ENCODE data around the gene PGA5. TPM values are rescaled to one million over a fixed set of nuclear protein-coding genes. Genes with fewer than 3 reads are reported as not detected.

The PGA5 gene
- total RNA-seq, 4 donors from 2014 or later, result 0.54 TPM; not detected in 3

- 78 to 86% methylated on average over 4 to 10 of the region's 14 CpGs for WGBS, 2 donors (ENCODE audit: low coverage in 1 of 2)
- no peaks in the 10 kb centered on the region for H3K9me3 ChIP-seq
- H3K27me3 ChIP-seq, result peaks cover 14% of the 10 kb centered on the region
- TF ChIP-seq POLR2A (IDR thresholded peaks at IDR 0.05) (no peak), EP300 (IDR thresholded peaks at IDR 0.05) (no peak), POLR2AphosphoS5 (IDR thresholded peaks at IDR 0.05) (no peak), CTCF (IDR thresholded peaks at IDR 0.05) (no peak)
- H3K4me1 ChIP-seq, result no peaks in the 10 kb centered on the region
- H3K4me3 ChIP-seq, result no peak overlapping the region
- no peak for ATAC-seq
- peaks cover 0 to 5% of the 10 kb centered on the region in 2 donors for H3K36me3 ChIP-seq
- no peak overlapping the region for H3K27ac ChIP-seq
Observed at GRCh38 chr11:61287338-61287977, 46.5 kb downstream of the PGA5 start.

GRCh38 chr11:61290905-61291690 lies 50.1 kb downstream of the PGA5 start:
- no peak overlapping the region for H3K4me3 ChIP-seq
- peaks cover 46% of the 10 kb centered on the region for H3K27me3 ChIP-seq
- H3K9me3 ChIP-seq, result no peaks in the 10 kb centered on the region
- ATAC-seq, result no peak
- TF ChIP-seq EP300 (IDR thresholded peaks at IDR 0.05) (no peak), POLR2A (IDR thresholded peaks at IDR 0.05) (no peak), POLR2AphosphoS5 (IDR thresholded peaks at IDR 0.05) (no peak), CTCF (IDR thresholded peaks at IDR 0.05) (no peak)
- H3K4me1 ChIP-seq, result peaks cover 0 to 27% (median 23%) of the 10 kb centered on the region in 3 donors
- 57% methylated on average over 3 of the region's 12 CpGs; no CpG with 5 or more reads in 1 of the 2 donors for WGBS, 2 donors (ENCODE audit: low coverage in 1 of 2)
- H3K27ac ChIP-seq, result no peak overlapping the region
- H3K36me3 ChIP-seq, result no peaks in the 10 kb centered on the region

GRCh38 chr11:61292356-61292755 lies 51.4 kb downstream of the PGA5 start:
- Histone ChIP-seq H3K4me1 (peaks cover 0 to 30% (median 23%) of the 10 kb centered on the region in 3 donors), H3K9me3 (no peaks in the 10 kb centered on the region), H3K36me3 (peaks cover 0 to 8% of the 10 kb centered on the region in 2 donors), H3K27ac (no peak overlapping the region), H3K4me3 (no peak overlapping the region), H3K27me3 (peaks cover 46% of the 10 kb centered on the region)
- TF ChIP-seq EP300 (IDR thresholded peaks at IDR 0.05), result no peak
- no peak for TF ChIP-seq POLR2AphosphoS5 (IDR thresholded peaks at IDR 0.05)
- TF ChIP-seq POLR2A (IDR thresholded peaks at IDR 0.05), result no peak
- no peak for TF ChIP-seq CTCF (IDR thresholded peaks at IDR 0.05)
- 77 to 94% methylated on average over 2 of the region's 2 CpGs for WGBS, 2 donors (ENCODE audit: low coverage in 1 of 2)
- ATAC-seq, result no peak

- no CpG with 5 or more reads among the region's 60 CpGs for WGBS, 2 donors (ENCODE audit: low coverage in 1 of 2)
- TF ChIP-seq POLR2AphosphoS5 (IDR thresholded peaks at IDR 0.05), result no peak
- TF ChIP-seq POLR2A (IDR thresholded peaks at IDR 0.05), result no peak
- peak in 1 of 4 experiments; percentile 31 for TF ChIP-seq CTCF (IDR thresholded peaks at IDR 0.05)
- TF ChIP-seq EP300 (IDR thresholded peaks at IDR 0.05), result no peak
- peak overlapping the region; percentile 30 to 66 for H3K4me3 ChIP-seq
- ATAC-seq, result peak; percentile 37
- H3K27me3 ChIP-seq, result peaks cover 46% of the 10 kb centered on the region
- H3K4me1 ChIP-seq, result peaks cover 0 to 44% (median 23%) of the 10 kb centered on the region in 3 donors
- peaks cover 0 to 24% of the 10 kb centered on the region in 2 donors for H3K36me3 ChIP-seq
- peak overlapping the region in 2 of 4 donors; percentile 45 to 63 for H3K27ac ChIP-seq
- no peaks in the 10 kb centered on the region for H3K9me3 ChIP-seq
Observed at GRCh38 chr11:61293867-61294716, 53.1 kb downstream of the PGA5 start.

All from gastroesophageal sphincter (tissue), 4 donors.